Testis (tissue), 3 donors: ENCODE data around the gene PLEKHG4B. TPM values are rescaled to one million over a fixed set of nuclear protein-coding genes. Genes with fewer than 3 reads are reported as not detected.

Source experiments
- DNase-seq: peaks from one replicate; pipeline ENCODE4 v3.0.0-alpha.2; 2019
- H3K27ac ChIP-seq, 2 donors: fragments of 200-600 bp; sonication (generic); one replicate each; pipeline ENCODE4 v1.5.1; 2019
- H3K27me3 ChIP-seq: fragments of 200-600 bp; sonication (generic); one replicate; pipeline ENCODE4 v1.5.1; 2019
- H3K36me3 ChIP-seq: fragments of 200-600 bp; sonication (generic); one replicate; pipeline ENCODE4 v1.5.1; 2017; ENCODE audit warnings: low read depth; ENCODE audit errors: missing control alignments
- H3K4me1 ChIP-seq: fragments of 200-600 bp; sonication (generic); one replicate; pipeline ENCODE4 v1.5.1; 2019
- H3K4me3 ChIP-seq, 2 donors: fragments of 200-600 bp; sonication (generic); one replicate each; pipeline ENCODE4 v1.5.1; 2017 to 2019
- H3K9me3 ChIP-seq: fragments of 200-600 bp; sonication (generic); one replicate; pipeline ENCODE4 v1.5.1; 2017
- POLR2A ChIP-seq: fragments of 450-650 bp; IDR thresholded peaks from one replicate; pipeline ENCODE4 v1.6.1; 2017; ENCODE audit warnings: antibody characterized with exemption, mild to moderate bottlenecking, moderate library complexity
- WGBS, 2 donors: methylation state at CpG; one replicate each; pipeline ENCODE4 v1.1.5; 2018; 5-methylcytosine and 5-hydroxymethylcytosine counted together
- intact Hi-C: fragments of 100-400 bp; cut with DNase I; formaldehyde crosslinking; loops from one replicate; pipeline ENCODE4 v1.15.1; 2023; ENCODE audit warnings: low total_unique reads
- polyA plus RNA-seq: library from polyadenylated mRNA; stranded (reverse); fragments of 350-450 nt; fragmentation: Illumina TruSeq; extraction: RNeasy Lipid Tissue Mini Kit (QIAGEN cat#74804); gene quantifications from one replicate; pipeline ENCODE4 v1.2.3, GENCODE V29; 2014; ENCODE audit warnings: low read depth, low replicate concordance; ENCODE audit not compliant: insufficient read depth
- total RNA-seq, 2 donors: library from RNA; depleted of rRNA; stranded (reverse); fragments of >200 nt; gene quantifications; one replicate each; pipeline ENCODE4 v1.2.3, GENCODE V29; 2016
- TF ChIP-seq, protein P1 (sequence below), 3 experiments: fragments of 450-650 bp in 2 of 3; fragments of 200-600 bp in 1 of 3; sonication (generic) in 1 of 3; IDR thresholded peaks; one replicate each; pipeline ENCODE4 v1.5.1; 2016 to 2019; ENCODE audit warnings: antibody characterized with exemption in 3 of 3, mild to moderate bottlenecking in 2 of 3, moderate library complexity in 1 of 3

Gene PLEKHG4B
- total and polyA plus RNA-seq, 3 donors from 2014 or later: 3.2 to 6.9 (median 6.0) TPM

DNA sequence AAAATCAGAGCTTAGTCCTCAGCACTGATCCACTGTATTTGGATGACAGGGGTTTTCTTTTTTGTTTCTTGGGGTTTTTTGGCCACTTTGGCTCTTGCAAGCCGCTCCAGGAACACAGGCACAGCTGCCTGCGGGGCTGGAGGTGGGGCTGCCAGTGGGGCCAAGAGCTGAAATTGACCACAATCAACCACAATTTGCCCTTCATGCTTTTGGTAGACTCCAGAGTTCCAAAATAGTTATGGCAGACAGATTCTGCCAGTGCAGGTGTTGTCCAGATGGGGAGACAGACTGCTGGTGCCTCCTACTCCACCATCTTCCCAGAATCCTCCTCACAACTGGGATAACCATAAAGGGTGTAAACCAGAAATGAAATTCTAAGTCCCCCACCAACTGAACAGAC lies 36.5 kb downstream of the PLEKHG4B start:
- Histone ChIP-seq H3K9me3 (no peaks in the 10 kb centered on the region), H3K27me3 (no peaks in the 10 kb centered on the region), H3K27ac (no peak overlapping the region), H3K4me1 (no peaks in the 10 kb centered on the region), H3K4me3 (no peak overlapping the region), H3K36me3 (no peaks in the 10 kb centered on the region)
- no peak for TF ChIP-seq POLR2A
- TF ChIP-seq, protein P1, sequence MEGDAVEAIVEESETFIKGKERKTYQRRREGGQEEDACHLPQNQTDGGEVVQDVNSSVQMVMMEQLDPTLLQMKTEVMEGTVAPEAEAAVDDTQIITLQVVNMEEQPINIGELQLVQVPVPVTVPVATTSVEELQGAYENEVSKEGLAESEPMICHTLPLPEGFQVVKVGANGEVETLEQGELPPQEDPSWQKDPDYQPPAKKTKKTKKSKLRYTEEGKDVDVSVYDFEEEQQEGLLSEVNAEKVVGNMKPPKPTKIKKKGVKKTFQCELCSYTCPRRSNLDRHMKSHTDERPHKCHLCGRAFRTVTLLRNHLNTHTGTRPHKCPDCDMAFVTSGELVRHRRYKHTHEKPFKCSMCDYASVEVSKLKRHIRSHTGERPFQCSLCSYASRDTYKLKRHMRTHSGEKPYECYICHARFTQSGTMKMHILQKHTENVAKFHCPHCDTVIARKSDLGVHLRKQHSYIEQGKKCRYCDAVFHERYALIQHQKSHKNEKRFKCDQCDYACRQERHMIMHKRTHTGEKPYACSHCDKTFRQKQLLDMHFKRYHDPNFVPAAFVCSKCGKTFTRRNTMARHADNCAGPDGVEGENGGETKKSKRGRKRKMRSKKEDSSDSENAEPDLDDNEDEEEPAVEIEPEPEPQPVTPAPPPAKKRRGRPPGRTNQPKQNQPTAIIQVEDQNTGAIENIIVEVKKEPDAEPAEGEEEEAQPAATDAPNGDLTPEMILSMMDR (IDR thresholded peaks at IDR 0.05): no peak
- intact Hi-C loops: no loop called here
- DNase-seq: no peak
- 89 to 100% methylated on average over 2 of the region's 2 CpGs for WGBS, 2 donors

DNA sequence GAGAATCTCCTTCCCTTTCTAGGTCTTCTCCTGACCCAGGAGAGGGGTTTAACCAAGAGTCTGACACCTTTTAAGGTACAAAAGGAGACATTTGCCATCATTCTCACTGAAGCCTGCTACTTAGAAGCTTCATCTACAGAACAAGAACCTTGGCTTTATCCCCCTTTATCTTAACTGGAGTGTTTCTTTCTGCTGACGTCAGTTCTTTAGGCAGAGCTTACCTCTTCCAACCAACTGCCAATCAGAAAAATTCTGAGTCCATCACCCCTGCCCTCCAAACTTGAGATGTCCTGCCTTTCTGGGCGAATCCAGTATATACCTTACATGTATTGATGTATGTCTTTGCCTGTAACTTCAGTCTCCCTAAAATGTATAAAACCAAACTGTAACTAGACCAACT lies 37.2 kb downstream of the PLEKHG4B start:
- intact Hi-C loops: no loop called here
- Histone ChIP-seq H3K4me1 (no peaks in the 10 kb centered on the region), H3K4me3 (no peak overlapping the region), H3K27me3 (no peaks in the 10 kb centered on the region), H3K36me3 (no peaks in the 10 kb centered on the region), H3K27ac (no peak overlapping the region), H3K9me3 (no peaks in the 10 kb centered on the region)
- TF ChIP-seq, protein P1 (IDR thresholded peaks at IDR 0.05): no peak
- TF ChIP-seq POLR2A: no peak
- no peak for DNase-seq
- 74 to 81% methylated on average over 2 of the region's 2 CpGs for WGBS, 2 donors

GRCh38 chr5:129820-130219 lies 37.9 kb downstream of the PLEKHG4B start:
- no peak for DNase-seq
- Histone ChIP-seq H3K4me3 (no peak overlapping the region), H3K9me3 (no peaks in the 10 kb centered on the region), H3K27me3 (no peaks in the 10 kb centered on the region), H3K27ac (no peak overlapping the region), H3K36me3 (no peaks in the 10 kb centered on the region), H3K4me1 (no peaks in the 10 kb centered on the region)
- TF ChIP-seq POLR2A: no peak
- TF ChIP-seq, protein P1 (IDR thresholded peaks at IDR 0.05): no peak
- intact Hi-C loops: no loop called here

GRCh38 chr5:130601-131131 lies 38.7 kb downstream of the PLEKHG4B start:
- no peak overlapping the region for H3K27ac ChIP-seq
- no peaks in the 10 kb centered on the region for H3K27me3 ChIP-seq
- no peaks in the 10 kb centered on the region for H3K4me1 ChIP-seq
- H3K36me3 ChIP-seq: no peaks in the 10 kb centered on the region
- 51 to 63% methylated on average over 4 of the region's 4 CpGs for WGBS, 2 donors
- DNase-seq: no peak
- intact Hi-C loops: no loop called here
- H3K9me3 ChIP-seq: no peaks in the 10 kb centered on the region
- H3K4me3 ChIP-seq: no peak overlapping the region
- TF ChIP-seq, protein P1 (IDR thresholded peaks at IDR 0.05): no peak
- no peak for TF ChIP-seq POLR2A

- 73 to 83% methylated on average over 5 of the region's 5 CpGs for whole genome bisulfite sequencing, 2 donors
- TF ChIP-seq, protein P1 (IDR thresholded peaks at IDR 0.05): no peak
- TF ChIP-seq POLR2A: no peak
- Histone ChIP-seq H3K4me3 (no peak overlapping the region), H3K27me3 (no peaks in the 10 kb centered on the region), H3K9me3 (no peaks in the 10 kb centered on the region), H3K36me3 (no peaks in the 10 kb centered on the region), H3K4me1 (no peaks in the 10 kb centered on the region), H3K27ac (no peak overlapping the region)
- DNase-seq: no peak
- intact Hi-C loops: no loop called here
Measured at GRCh38 chr5:136901-137300, 44.9 kb downstream of the PLEKHG4B start.
